ENCODE results near the gene AFF3.
"Not testable (repeated sequence)": the region's sequence is repeated elsewhere in the genome, so short reads cannot be mapped to it uniquely, and the experiment has no call there.

Gene AFF3

GRCh38 chr2:100145893-100146656 lies 3.7 kb upstream of the AFF3 start:
- no peak for DNase-seq

DNA sequence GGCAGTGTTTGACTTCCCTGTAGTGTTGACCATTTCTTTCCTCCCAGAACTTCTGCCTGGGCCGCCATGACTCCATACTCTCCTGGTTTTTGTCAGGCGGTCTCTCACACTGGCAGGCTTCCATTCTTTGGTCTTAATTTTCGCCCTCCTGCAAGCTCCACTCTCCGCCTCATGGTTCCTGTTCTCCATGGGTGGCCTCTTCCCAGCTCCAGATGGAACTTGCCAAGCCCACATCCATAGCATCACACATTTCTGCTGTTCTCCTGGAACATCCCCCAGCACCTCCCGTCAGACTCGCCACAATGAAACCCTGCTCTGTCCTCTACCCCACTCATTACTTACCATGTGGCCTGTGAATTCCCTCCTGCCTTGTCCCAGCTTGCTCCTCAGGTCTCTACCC lies 896 bp upstream of the AFF3 start:
- DNase-seq: no peak

DNA sequence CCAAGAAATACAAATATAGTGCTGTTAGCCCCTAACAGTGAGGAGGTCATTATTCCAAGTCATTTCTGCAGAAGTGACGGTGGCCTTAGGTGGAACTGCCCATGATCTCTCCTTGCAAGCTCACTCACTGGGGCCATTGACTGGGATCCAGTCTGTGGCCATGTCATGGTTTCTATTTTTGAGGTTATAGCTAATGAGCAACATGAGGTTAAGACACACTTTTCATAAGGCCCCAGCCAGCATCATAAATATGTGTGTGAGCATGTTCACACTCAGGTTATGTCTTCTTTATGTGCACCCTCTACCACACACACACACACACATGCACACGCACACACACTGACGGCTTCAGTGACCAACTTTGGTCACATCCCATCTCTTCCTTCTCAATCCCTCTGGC lies 484 bp downstream of the AFF3 start:
- DNase-seq: no peak

- no peak for DNase-seq
These were observed 1.8 kb downstream of the AFF3 start for GRCh38 chr2:100140582-100140981.

DNA sequence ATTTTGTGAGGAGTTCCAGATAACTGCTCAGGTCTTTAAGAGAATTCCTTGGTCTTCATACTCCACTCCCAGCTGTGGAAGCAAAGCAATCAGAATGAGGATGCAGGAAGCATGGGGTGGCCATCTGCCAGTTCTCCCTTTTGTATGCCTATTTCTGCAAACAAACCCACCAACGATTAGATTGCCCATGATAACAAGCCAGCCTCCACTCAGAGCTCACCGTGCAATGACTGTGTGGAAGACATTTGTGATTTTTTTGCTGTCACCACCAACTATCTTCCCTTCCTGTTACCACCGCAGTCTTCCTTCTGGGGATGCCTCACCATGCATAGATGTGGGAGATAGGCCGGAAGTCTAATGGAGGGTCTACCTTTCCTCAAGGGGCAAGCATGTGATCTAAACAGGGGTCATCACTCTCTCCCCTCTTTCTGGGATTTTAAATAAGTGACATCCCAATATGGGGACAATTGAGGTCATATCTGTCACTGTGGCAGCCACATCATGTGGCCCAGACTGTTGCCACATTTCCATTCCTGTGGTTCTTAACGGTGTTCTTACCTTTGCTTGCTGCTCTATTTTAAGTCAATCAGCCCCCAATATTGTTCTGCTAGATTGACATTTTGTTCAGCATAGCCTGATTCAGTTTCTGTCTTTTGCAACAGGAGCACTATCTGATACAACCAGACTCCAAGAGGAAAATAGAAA lies 4.4 kb downstream of the AFF3 start:
- DNase-seq: no peak

GRCh38 chr2:100137318-100137717 lies 5.1 kb downstream of the AFF3 start:
- DNase-seq: no peak

- DNase-seq: no peak
These were observed 6.1 kb downstream of the AFF3 start for GRCh38 chr2:100136310-100136709.

GRCh38 chr2:100135415-100135814 lies 7.0 kb downstream of the AFF3 start:
- DNase-seq: no peak

GRCh38 chr2:100130595-100131391 lies 11.6 kb downstream of the AFF3 start:
- no peak for DNase-seq

- DNase-seq: no peak
These were observed 15.4 kb downstream of the AFF3 start for GRCh38 chr2:100126897-100127401.

DNA sequence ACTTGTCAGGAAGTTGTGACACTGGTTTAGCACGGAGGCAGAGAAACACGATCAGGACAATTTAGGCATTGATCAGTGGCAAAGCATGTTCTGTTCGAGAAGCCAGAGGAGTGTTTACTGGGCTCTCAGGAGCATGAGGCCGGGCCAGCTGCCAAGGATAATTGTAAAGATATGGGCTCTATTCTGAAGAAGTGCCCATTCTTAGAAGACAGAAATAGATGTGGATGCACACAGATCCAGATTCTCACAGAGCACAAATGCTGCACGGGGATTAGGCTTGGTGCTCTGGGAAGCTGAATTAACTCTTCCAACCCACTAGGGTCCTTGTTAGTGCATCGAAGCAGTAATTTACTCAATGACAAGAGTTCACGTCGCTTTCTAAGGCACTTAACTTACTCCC lies 16.2 kb downstream of the AFF3 start:
- DNase-seq: no peak

DNA sequence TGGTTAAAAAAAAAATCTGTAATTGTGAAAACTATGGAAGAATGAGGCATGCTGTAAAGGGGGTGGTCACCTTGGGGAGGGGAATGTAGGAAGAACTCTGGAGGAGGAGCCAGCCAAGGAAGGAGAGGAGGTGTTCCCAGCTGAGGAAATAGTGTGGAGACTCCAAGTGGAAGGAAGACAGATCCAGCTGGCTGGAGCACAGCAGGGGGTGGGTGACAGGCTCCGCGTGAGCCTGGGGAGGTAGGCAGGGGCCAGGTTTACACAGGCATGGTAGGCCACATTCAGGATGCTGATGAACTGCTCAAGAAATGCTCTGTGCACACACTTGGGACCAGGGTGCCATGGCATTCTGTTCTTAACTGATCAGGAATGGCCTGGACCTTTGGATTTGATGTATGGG lies 16.8 kb downstream of the AFF3 start:
- no peak for DNase-seq

GRCh38 chr2:100124761-100125160 lies 17.6 kb downstream of the AFF3 start:
- no peak for DNase-seq

GRCh38 chr2:100121124-100121718 lies 21.2 kb downstream of the AFF3 start:
- DNase-seq: no peak

- no peak for DNase-seq
These were observed 23.2 kb downstream of the AFF3 start for GRCh38 chr2:100119235-100119634.

- DNase-seq: no peak
These were observed 28.4 kb downstream of the AFF3 start for GRCh38 chr2:100113990-100114433.

- DNase-seq: no peak
These were observed 31.8 kb downstream of the AFF3 start for GRCh38 chr2:100110614-100111000.

- DNase-seq: no peak
These were observed 32.3 kb downstream of the AFF3 start for GRCh38 chr2:100109986-100110613.

DNA sequence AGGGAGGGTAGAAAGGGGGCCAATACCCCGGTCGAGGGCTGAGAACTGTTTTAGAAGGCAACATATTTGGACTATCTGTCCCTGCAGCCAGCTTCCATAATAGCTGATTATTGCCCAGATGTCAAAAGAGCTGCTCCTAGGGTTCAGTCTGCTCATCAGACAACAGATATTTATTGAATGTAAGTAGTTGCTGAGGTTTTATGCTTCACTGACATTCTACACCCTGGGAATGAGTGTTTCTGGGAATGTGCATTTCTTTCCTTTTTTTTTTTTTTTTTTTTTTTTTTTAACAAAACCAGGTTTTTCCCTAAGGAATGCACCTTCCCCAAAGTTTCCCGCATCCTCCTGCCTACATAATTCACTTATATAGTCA lies 33.8 kb downstream of the AFF3 start:
- DNase-seq: not testable (repeated sequence)

DNA sequence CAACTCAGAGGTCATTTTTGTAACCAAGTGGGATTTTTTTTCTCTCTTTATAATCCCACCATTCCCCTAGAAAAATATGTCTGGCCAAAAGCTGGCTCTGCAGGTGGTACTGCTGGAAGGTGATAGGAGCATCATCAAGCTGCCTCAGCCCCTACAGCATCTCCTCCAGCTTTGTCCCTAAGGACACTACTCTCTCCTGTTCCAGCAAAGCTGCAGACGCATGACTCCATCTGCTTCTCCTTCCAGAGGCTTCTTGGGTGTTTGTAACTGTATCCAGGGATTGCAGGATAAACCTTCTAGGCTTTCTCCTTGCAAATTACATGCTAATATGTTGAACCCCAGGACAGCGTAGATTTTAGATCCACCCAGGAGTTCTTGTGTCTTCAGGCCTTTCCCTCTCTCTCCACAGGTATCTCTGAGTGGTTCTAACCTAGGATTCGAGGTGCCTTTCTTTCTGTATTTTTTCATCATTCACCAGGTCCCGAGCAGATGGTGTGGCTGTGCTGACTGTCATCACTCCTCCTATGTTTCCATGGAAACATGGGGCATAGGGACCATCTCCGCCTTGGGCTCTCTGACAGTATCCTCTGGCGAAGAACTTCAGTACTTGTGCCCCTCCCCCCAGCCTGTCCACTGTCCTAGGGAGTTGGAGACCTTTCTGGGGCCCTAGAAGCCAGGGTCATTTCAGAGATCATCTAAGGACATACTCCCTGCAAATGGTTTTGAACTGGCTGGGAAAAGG lies 34.3 kb downstream of the AFF3 start:
- DNase-seq: no peak

- no peak for DNase-seq
These were observed 35.0 kb downstream of the AFF3 start for GRCh38 chr2:100107440-100107839.

GRCh38 chr2:100106460-100106859 lies 35.9 kb downstream of the AFF3 start:
- no peak for DNase-seq

Data from stimulated activated CD4-positive, alpha-beta T cell treated with anti-CD3 and anti-CD28 coated beads, Interleukin-4, amount 100 ng/mL, for 24 hours (primary cell).